Measurements from ENCODE around the gene MDK.
"Not testable (repeated sequence)": the region's sequence is repeated elsewhere in the genome, so short reads cannot be mapped to it uniquely, and the experiment has no call there.

- not testable (repeated sequence) for TF ChIP-seq ZNF654 (tag by site-specific recombination; IDR thresholded peaks at IDR 0.05; ENCODE audit: low read depth); CTCF (tag by site-specific recombination; IDR thresholded peaks at IDR 0.05); TCF7L2 (IDR thresholded peaks at IDR 0.05; ENCODE audit: borderline replicate concordance, low read depth, low read length); ZNF473 (tag by site-specific recombination; IDR thresholded peaks at IDR 0.05); PBX3 (CRISPR knock-in tag; IDR thresholded peaks at IDR 0.05); ZNF174 (tag by site-specific recombination; IDR thresholded peaks at IDR 0.05); ZNF585B (tag by site-specific recombination; IDR thresholded peaks at IDR 0.05)
- TF ChIP-seq ZNF341 (tag by site-specific recombination; IDR thresholded peaks at IDR 0.05; ENCODE audit: low read depth) (peak; percentile 19), ZBTB8A (tag by site-specific recombination; IDR thresholded peaks at IDR 0.05) (peak; percentile 80), PATZ1 (tag by site-specific recombination; IDR thresholded peaks at IDR 0.05) (peak; percentile 48; the same call in 1 of the 2 replicates), SP2 (tag by site-specific recombination; IDR thresholded peaks at IDR 0.05) (peak; percentile 63)
Observed at GRCh38 chr11:46379482-46380293, 1.8 kb upstream of the MDK start.
